Stimulated activated naive CD8-positive, alpha-beta T cell treated with anti-CD3 and anti-CD28 coated beads, Interleukin-15, Interleukin-2, amounts not matched to agents 100 U/mL and 50 U/mL, for 24 hours (primary cell): Measurements from ENCODE around the gene OR5H6.
"Not testable (repeated sequence)": the region's sequence is repeated elsewhere in the genome, so short reads cannot be mapped to it uniquely, and the experiment has no call there.

Experiments
- ATAC-seq: fragments of 150-1000 bp; cut with Tn5 transposase; one replicate; pipeline ENCODE4 v1.10.0; 2021
- DNase-seq: peaks from one replicate; pipeline ENCODE4 v3.0.0; 2021

OR5H6 gene

DNA sequence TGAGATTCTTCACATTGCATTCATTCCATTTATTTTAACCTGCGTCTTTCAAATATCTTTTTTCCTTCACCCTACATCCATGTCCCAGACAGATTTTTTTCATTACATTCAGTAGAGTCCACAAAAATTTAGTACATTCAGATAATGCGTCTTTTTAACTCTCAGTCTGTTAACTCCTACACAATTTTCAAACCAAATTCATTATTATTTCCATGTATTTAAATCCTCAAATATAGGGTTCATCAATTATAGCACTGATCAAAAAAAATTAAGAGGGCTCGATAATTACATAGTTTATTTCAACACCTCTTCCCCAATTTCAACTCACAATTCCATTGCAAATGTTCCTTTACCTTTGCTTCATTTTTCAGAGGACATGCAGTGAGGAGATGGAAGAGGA is at the start of gene OR5H6:
OR5H6 (plus strand) TSS at position 301 of the 400 bp plus-strand sequence; CDS start at position 390, 89 bp downstream.
- ATAC-seq: no peak
- DNase-seq: no peak

DNA sequence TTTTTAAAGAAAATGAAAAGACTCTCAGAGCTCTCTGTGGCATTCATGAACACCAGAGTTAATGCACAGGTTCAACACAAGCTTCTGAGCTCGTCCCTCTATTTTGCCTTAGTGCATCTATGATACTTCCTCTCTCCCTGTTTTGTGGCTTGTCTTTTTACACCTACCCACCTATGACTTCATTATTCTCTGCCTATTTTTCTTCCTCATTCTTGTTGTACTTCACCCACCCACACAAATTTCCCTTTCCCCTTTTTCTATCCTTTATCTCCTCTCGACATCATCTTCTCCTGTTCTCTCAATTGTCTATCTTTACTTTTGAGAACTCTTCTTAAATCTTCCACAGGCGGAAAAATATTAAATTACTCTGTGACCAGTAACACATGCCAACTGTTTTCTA is 49.0 kb upstream of the OR5H6 start:
- DNase-seq: no peak
- no peak for ATAC-seq

DNA sequence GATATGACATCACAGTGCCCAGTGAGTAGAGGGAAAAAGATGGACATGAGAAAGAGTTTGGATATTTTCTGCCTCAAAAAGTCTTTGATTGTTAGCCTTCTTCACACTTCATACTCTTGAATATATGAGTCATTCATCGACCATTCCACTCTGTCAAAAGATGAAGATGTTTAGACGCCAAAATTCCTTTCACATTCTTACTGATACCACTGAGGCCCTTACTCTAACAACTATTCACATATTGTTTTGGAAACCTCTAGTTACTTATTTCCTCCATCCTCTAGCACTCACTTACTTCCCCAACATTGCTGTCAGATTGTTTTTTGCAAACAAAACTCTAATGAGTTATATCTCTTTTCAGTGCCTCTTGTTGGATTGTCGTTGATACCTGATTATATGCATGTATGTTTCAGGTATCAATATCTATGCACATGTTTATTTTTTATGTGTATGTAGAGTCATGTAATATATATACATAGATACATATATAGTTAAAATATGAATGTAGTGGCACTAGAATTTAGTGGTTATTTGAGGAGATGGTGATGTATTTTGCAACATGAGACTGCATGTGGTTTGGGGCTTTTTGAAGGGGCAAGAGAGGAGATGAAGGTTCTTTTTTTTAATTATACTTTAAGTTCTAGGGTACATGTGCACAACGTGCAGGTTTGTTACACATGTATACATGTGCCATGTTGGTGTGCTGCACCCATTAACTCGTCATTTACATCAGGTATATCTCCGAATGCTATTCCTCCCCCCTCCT is 40.0 kb upstream of the OR5H6 start:
- DNase-seq (no peak), ATAC-seq (no peak)

DNA sequence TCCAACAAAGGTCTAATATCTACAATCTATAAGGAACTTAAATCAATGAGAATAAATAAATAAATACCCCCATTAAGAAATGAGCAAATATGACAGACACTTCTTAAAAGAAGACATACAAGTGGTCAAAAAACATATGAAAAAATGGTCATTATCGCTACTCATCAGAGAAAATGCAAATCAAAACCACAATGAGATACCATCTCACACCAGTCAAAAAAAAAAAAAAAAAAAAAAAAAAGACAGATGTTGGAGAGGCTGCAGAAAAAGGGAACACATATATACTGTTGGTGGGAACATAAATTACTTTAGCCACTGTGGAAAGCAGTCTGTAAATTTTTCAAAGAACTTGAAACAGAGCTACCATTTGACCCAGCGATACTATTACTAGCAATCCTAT is 31.6 kb upstream of the OR5H6 start:
- DNase-seq: no peak

DNA sequence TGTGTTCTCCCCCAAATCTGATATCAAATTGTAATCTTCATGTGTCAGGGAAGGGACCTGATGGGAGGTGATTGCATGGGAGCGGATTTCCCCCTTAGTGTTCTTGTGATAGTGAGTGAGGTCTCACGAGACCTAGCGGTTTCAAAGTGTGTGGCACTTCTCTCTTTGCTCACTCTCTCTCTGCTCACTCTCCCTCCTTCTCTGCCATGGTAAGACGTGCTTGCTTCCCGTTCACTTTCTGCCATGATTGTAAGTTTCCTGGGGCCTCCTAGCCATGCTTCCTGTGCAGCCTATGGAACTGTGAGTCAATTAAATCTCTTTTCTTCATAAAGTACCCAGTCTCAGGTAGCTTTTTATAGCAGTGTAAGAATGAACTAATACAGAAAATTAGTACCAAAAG is 30.6 kb upstream of the OR5H6 start:
- ATAC-seq (no peak), DNase-seq (no peak)

More for the DNA sequence above, 31.6 kb upstream of the OR5H6 start:
- no peak for ATAC-seq

DNA sequence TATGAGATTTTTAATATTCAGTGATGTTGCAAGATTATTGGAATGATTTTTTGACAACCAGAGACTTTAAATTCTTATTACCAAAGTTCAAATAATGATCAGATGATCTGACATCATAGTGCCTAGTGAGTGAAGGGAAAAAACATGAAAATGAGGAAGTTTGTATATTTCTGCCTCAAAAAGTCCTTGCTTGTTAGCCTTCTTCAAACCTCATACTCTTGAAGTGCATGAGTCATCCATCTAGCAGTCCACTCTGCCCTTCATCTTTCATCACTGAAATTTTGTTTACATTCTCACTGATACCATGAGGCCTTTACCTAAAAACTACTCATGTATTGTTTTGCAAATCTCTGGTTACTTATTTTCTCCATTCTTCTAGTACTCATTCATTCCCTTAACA is 23.9 kb upstream of the OR5H6 start:
- no peak for ATAC-seq
- DNase-seq: no peak

DNA sequence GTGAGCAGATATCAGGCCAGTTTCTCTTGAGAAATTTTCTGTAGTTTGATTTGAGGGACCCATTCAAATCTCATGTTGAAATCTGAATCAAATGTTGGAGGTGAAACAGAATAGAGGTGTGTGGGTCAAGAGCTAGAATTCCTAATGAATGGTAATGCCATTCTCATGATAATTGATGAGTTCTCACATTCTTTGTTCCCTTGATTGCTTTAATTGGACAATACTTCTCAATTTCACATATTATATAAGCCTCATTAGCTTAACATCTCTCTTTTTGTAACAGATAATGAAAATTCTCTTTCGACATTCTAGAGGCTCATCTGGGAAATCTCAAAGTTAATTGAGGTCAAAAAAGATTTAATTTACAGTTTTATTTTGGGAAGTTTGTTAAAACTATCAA is 21.9 kb upstream of the OR5H6 start:
- DNase-seq (no peak), ATAC-seq (no peak)

DNA sequence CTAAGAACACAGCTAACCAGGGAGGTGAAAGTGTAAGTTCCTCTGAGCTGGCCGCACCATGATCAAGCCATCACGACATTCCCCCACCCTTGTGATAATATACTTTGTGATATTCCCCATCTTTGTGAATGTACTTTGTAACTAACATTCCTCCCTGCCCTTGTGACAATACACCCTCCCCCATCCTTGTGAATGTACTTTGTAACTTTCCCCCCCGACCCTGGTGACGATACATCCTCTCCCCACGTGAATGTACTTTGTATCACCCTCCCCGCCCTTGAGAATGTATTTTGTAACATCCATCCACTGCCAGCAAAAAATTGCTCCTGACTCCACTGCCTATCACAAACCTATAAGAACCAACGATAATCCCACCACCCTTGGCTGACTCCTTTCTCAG is 20.2 kb upstream of the OR5H6 start:
- ATAC-seq: no peak

DNA sequence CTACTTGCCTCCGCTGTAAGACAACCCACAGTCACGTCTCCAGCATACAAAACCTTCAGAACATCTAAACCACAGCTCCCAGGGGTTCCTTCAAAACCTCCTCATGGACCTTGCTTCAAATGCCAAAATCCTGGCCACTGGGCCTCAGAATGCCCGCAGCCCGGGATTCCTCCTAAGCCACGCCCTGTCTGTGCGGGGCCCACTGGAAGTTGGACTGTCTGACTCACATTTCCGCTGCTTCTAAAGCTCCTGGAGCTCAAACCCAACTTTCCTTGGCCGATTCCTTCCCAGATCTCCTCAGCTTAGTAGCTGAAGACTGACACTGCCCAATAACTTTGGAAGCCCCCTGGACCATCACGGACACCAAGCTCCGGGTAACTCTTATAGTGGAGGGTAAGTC is 17.9 kb upstream of the OR5H6 start:
- ATAC-seq (no peak), DNase-seq (no peak)

More for the DNA sequence above, 20.2 kb upstream of the OR5H6 start:
- no peak for DNase-seq

DNA sequence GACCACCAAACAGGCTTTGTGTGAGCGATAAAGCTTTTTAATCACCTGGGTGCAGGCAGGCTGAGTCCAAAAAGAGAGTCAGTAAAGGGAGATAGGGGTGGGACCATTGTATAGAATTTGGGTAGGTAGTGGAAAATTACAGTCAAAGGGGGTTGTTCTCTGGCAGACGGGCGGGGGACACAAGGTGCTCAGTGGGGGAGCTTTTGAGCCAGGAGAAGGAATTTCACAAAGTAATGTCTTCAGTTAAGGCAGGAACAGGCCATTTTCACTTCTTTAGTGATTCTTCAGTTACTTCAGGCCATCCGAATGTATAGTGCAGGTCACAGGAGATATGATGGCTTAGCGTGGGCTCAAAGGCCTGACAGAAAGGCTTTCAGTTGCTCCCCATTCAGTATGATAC is 8.0 kb upstream of the OR5H6 start:
- ATAC-seq, DNase-seq: not testable (repeated sequence)

DNA sequence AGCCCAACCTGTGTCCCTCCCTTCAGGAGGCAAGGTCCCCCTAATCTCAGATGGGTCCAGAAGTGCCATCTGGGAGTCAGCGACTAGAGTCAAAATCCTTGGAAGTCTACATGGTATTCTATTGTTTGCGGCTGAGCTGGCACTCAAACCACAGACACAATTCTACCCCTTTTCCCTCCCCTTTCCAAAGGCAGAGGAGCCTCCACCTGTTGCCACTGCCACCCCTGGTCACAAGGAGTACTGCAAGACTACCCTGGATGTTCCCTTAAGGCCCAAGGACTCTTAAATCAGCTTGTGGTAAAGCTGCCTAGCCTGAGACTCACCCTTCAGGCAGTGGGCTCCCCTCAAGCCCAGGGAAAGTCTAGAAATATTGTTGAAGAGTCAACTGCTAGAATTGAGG is 4.3 kb upstream of the OR5H6 start:
- ATAC-seq (no peak), DNase-seq (no peak)

DNA sequence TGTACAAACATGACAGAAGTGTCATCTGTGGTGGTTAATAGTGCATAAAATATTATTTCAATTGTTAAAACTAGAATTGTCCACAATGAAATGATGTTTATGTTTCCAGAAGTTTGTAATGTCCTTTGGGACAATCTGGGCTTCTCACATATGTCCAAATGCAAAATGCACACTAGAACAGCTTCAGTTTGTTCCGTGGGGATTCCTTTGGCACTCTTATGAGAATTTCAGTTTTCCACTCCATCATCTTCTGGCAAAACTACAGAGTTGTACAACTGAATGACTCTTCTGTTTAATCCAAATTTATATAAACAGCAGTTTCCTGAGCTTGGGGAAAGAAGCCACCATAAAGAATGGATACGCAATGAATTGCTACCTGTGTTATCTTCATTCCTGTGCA is 2.0 kb upstream of the OR5H6 start:
- ATAC-seq (no peak), DNase-seq (no peak)

DNA sequence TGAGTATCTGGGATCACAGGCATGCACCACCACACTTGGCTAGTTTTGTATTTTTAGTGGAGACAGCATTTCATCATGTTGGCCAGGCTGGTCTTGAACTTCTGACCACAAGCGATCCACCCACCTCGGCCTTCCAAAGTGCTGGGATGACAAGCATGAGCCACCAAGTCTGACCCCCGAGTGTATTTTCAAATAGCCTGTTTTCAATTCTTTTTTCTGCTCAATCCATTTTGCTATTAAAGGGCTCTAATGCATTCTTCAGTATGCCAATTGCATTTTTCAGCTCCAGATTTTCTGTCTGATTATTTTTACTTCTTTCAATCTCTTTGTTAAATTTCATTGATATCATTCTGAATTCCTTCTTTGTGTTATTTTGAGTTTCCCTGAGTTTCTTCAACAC is 5.8 kb downstream of the OR5H6 start:
- ATAC-seq (no peak), DNase-seq (no peak)

DNA sequence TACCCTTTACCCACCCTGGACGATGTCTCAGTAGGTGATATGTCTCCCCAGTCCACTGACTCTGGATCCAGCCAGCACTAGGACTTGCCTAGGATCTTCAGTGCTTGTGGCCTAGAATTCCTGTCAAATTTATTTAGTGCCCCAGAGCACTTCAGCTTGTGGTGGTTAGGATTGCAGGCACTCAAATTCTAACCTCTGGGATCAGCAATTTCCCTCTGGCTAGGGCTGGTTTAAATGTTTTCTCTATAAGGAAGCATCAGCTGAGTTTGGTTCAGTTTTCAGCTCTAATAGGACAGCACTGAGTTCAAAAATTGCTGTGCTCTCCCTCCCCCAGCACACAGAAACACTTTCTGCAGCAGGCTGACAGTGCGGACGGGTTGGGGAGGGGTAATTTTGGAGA is 8.1 kb downstream of the OR5H6 start:
- ATAC-seq (no peak), DNase-seq (no peak)

DNA sequence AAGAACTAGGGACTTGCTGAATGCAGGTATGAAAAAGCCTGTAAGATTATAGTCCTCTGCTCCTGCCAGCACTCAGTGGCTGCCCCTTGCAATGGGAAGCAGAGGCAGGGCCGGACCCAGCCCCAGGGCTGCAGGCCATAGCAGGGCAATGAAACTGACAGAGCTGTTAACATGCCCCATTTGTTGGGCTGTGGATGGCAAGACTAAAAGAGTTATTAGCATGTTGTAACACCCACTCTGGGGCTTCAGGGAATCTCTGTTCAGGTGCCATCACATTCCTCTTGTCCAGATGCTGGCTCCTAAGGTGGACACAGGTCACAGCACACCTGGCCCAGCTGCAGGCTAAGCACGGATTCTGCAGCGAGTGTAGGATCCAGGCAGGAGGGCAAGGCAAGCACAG is 10.9 kb downstream of the OR5H6 start:
- DNase-seq (no peak), ATAC-seq (no peak)

DNA sequence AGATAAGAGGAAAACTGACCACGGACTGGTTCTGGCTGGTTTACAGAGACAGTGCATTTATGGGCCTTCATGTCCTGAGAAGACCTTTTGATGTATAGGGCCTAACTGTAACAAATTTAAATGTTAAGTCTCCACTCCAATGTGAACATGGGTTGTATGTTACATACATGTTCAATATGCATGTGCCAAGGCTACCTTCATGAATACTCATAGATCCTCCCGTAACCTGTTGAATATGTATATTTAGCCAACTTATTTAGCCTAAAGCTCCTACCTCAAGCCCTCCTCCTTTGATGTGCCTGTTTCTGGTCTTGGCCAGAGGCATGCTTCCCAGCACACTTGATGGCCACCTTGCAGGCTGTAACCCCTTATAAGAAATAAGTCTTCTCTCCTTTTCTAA is 18.2 kb downstream of the OR5H6 start, which contains the start of gene OR5H2:
OR5H2 (plus strand) TSS at position 301 of the 400 bp plus-strand sequence. CDS start 398 bp downstream, outside the sequence.
- ATAC-seq (no peak), DNase-seq (no peak)

DNA sequence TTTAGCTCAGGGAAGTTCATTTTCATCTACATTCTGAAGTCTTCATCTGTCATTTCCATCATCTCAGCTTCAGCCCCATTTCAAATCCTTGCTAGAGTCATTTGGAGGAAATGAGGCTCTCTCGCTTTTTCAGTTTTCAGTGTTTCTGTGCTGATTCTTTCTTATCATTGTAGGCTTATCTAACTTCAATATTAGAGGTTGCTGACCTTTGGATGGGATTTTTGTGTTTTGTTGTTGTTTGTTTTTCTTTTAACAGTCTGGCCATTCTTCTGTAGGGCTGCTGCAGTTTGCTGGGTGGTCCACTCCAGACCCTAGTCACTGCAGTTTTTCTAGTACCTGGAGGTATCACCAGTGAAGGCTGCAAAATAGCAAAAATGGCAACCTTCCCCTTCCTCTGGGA is 26.9 kb downstream of the OR5H6 start:
- ATAC-seq (no peak), DNase-seq (no peak)

DNA sequence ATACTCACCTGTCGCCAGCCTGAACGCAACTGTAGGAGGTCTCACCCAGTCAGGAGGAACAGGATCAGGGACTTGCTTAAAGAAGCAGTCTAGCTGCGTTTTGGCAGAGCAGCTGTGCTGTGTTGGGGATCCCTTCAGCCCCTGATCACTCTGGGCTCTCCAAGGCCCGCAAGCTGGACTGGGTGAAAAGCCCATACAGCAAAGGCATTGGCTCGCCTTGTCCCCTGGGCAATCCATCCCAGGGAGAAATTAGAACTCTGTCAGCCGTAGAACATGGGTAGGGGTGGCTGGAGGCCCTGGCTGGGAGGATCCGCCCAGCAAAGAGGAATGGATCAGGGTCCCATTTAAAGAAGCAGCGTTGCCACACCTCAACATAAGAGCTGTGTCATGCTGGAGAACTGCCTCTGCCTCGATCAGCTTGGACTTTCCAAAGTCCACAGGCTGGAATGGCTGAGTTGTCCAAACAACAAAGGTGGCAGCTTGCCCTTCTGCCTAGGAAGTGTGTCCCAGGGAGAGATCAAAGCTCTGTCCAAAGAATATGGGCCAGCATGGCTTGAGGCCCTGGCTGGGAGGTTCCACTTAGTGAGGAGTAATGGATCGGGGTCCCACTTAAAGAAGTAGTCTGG is 27.4 kb downstream of the OR5H6 start:
- no peak for ATAC-seq

More for the DNA sequence above, 27.4 kb downstream of the OR5H6 start:
- DNase-seq: no peak
